AG04449 (cell line): ENCODE results near the gene RYR1.
"Not testable (repeated sequence)": the region's sequence is repeated elsewhere in the genome, so short reads cannot be mapped to it uniquely, and the experiment has no call there.

Experiments
- CTCF ChIA-PET: fragments of 350-600 bp; formaldehyde crosslinking; extraction: SDS; loops from one replicate; lab custom pipeline; 2021; ENCODE audit warnings: antibody characterized with exemption; lab: Yijun Ruan, JAX
- POLR2A ChIA-PET: fragments of 400-600, 350-600 bp; formaldehyde crosslinking; extraction: SDS; loops from one replicate; lab custom pipeline; 2020; ENCODE audit warnings: antibody characterized with exemption, inconsistent platforms; lab: Yijun Ruan, JAX
- DNase-seq: peaks from one replicate; pipeline ENCODE4 v3.0.0-alpha.2; 2010; ENCODE audit warnings: low read depth, low spot score
- H3K4me3 ChIP-seq: 2 replicates; pipeline ENCODE4 v1.5.1; 2011; ENCODE audit warnings: low read depth, mild to moderate bottlenecking, control low read depth, low read length
- CTCF ChIP-seq: IDR thresholded peaks from one replicate; pipeline ENCODE4 v1.5.1; 2011; ENCODE audit warnings: mild to moderate bottlenecking, moderate library complexity, low read length, control low read depth, inconsistent platforms; ENCODE audit not compliant: insufficient read depth; ENCODE audit errors: missing control alignments

The RYR1 gene

GRCh38 chr19:38588041-38588440 is 154.6 kb downstream of the RYR1 start:
- DNase-seq: no peak
- ChIA-PET POLR2A (no interaction called here), CTCF (no interaction called here)
- H3K4me3 ChIP-seq: no peak overlapping the region
- no peak for TF ChIP-seq CTCF

- POLR2A ChIA-PET: interaction anchor here (0.6 kb wide), 1 partner anchor 61 kb away, joined by 4 read pairs; no protein-coding TSS in a partner anchor
- CTCF ChIA-PET: no interaction called here
These were observed 159.4 kb downstream of the RYR1 start for GRCh38 chr19:38592940-38593339.

GRCh38 chr19:38596057-38596981 is 162.8 kb downstream of the RYR1 start:
- H3K4me3 ChIP-seq: no peak overlapping the region
- POLR2A ChIA-PET: no interaction called here
- TF ChIP-seq CTCF: no peak
- no peak for DNase-seq
- CTCF ChIA-PET: interaction anchor here (1.5 kb wide), 1 partner anchor 52 kb away, joined by 3 read pairs; no protein-coding TSS in a partner anchor

More at GRCh38 chr19:38592940-38593339, 159.4 kb downstream of the RYR1 start:
- no peak overlapping the region for H3K4me3 ChIP-seq
- TF ChIP-seq CTCF: no peak
- DNase-seq: no peak

GRCh38 chr19:38597075-38597474 is 163.6 kb downstream of the RYR1 start:
- TF ChIP-seq CTCF: no peak
- ChIA-PET POLR2A (no interaction called here), CTCF (no interaction called here)
- no peak overlapping the region for H3K4me3 ChIP-seq
- no peak for DNase-seq

GRCh38 chr19:38599722-38600121 is 166.2 kb downstream of the RYR1 start:
- no peak for DNase-seq
- H3K4me3 ChIP-seq: no peak overlapping the region
- TF ChIP-seq CTCF: no peak
- POLR2A ChIA-PET: no interaction called here
- CTCF ChIA-PET: interaction anchor here (1.0 kb wide), 1 partner anchor 13 kb away, joined by 4 read pairs; no protein-coding TSS in a partner anchor

- POLR2A ChIA-PET, H3K4me3 ChIP-seq, CTCF ChIA-PET, DNase-seq: not testable (repeated sequence)
These were observed 169.4 kb downstream of the RYR1 start for GRCh38 chr19:38602856-38603255.
